GM08714 (cell line): Measurements from ENCODE around the gene SRGN.
A peak's percentile ranks its signal among the peaks of the same experiment; 100 is the strongest.
"Not testable (repeated sequence)": the region's sequence is repeated elsewhere in the genome, so short reads cannot be mapped to it uniquely, and the experiment has no call there.

Experiments
- H3K4me3 ChIP-seq: fragments of 200-500 bp; sonication (Bioruptor generic); 2 replicates; pipeline ENCODE4 v1.5.1; 2014; ENCODE audit warnings: mild to moderate bottlenecking, low read length, inconsistent platforms
- ZNF274 ChIP-seq: IDR thresholded peaks from 2 replicates; pipeline ENCODE4 v1.6.1; 2012; ENCODE audit warnings: mild to moderate bottlenecking, low read depth, low read length

The SRGN gene

GRCh38 chr10:69087590-69088470, at the start of gene SRGN:
SRGN (plus strand) TSS chr10:69088103; CDS start chr10:69088158, 55 bp downstream.
- H3K4me3 ChIP-seq = peak within 1 kb of the TSS; percentile 100
- TF ChIP-seq ZNF274 = no peak

- not testable (repeated sequence) for H3K4me3 ChIP-seq
Observed at GRCh38 chr10:69040904-69041303, 47.0 kb upstream of the SRGN start.

- TF ChIP-seq ZNF274 = no peak
- H3K4me3 ChIP-seq = no peak overlapping the region
Observed at GRCh38 chr10:69042417-69042816, 45.5 kb upstream of the SRGN start.

GRCh38 chr10:69042838-69043237, 45.1 kb upstream of the SRGN start:
- TF ChIP-seq ZNF274 = no peak
- H3K4me3 ChIP-seq = no peak overlapping the region

- TF ChIP-seq ZNF274 = no peak
- H3K4me3 ChIP-seq = no peak overlapping the region
Observed at GRCh38 chr10:69043931-69044531, 43.9 kb upstream of the SRGN start.

- TF ChIP-seq ZNF274 = no peak
- no peak overlapping the region for H3K4me3 ChIP-seq
Observed at GRCh38 chr10:69044546-69044945, 43.4 kb upstream of the SRGN start.

GRCh38 chr10:69045441-69046300, 42.2 kb upstream of the SRGN start:
- no peak overlapping the region for H3K4me3 ChIP-seq
- no peak for TF ChIP-seq ZNF274

GRCh38 chr10:69047111-69047832, 40.6 kb upstream of the SRGN start:
- TF ChIP-seq ZNF274 = no peak
- no peak overlapping the region for H3K4me3 ChIP-seq

- no peak for TF ChIP-seq ZNF274
- H3K4me3 ChIP-seq = no peak overlapping the region
Observed at GRCh38 chr10:69048103-69048502, 39.8 kb upstream of the SRGN start.

GRCh38 chr10:69049566-69049961, 38.3 kb upstream of the SRGN start:
- TF ChIP-seq ZNF274 = no peak
- H3K4me3 ChIP-seq = no peak overlapping the region

- no peak overlapping the region for H3K4me3 ChIP-seq
- TF ChIP-seq ZNF274 = no peak
Observed at GRCh38 chr10:69051303-69051702, 36.6 kb upstream of the SRGN start.

- TF ChIP-seq ZNF274 = no peak
- no peak overlapping the region for H3K4me3 ChIP-seq
Observed at GRCh38 chr10:69051710-69052487, 36.0 kb upstream of the SRGN start.

- TF ChIP-seq ZNF274 = no peak
- no peak overlapping the region for H3K4me3 ChIP-seq
Observed at GRCh38 chr10:69052736-69053135, 35.2 kb upstream of the SRGN start.

- H3K4me3 ChIP-seq = no peak overlapping the region
- TF ChIP-seq ZNF274 = no peak
Observed at GRCh38 chr10:69055241-69055640, 32.7 kb upstream of the SRGN start.
